ENCODE results near the gene MPC2.

MPC2 gene

DNA sequence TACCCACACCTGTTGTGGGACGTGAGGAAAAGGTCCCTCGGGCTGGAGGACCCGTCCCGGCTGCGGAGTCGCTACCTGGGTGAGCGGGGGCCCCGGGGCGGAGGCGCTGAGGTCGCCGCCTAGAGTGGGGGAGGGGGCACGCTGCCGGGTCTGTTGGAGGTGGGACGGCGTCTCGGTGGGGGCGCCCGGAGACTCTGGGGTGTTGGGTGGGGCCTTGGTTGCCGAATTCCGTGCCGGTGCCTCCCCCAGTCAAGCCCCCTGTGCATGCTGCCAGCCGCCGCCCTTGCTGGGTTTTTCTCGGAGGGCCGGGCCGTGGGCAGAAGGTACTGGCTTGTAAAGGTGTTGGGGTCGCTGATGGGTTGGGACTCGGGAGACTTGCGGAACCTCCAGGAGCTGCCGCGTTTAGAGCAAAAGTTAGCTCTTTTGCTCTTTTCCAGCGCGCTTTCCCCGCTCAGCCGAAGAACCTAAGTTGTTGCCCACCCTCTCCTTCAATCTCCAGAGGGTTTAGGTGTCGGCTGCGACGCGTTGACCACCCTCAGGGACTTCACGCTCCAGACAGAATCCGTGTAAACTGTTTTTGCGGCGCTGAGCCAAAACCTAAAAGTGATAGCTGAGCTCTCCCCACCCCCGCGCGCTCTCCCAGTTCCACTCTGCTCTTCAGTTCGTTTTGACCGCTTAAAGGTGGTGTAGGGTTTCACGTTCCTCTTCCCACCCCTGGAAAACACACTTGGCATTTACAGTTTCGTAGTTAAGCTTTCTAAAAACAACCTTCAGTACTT lies at the start of gene MPC2:
Gene MPC2, minus strand, starts transcription at position 143 of the 779 bp plus-strand sequence. CDS start 1,231 bp downstream, outside the sequence.
- peak; percentile 68 for DNase-seq

DNA sequence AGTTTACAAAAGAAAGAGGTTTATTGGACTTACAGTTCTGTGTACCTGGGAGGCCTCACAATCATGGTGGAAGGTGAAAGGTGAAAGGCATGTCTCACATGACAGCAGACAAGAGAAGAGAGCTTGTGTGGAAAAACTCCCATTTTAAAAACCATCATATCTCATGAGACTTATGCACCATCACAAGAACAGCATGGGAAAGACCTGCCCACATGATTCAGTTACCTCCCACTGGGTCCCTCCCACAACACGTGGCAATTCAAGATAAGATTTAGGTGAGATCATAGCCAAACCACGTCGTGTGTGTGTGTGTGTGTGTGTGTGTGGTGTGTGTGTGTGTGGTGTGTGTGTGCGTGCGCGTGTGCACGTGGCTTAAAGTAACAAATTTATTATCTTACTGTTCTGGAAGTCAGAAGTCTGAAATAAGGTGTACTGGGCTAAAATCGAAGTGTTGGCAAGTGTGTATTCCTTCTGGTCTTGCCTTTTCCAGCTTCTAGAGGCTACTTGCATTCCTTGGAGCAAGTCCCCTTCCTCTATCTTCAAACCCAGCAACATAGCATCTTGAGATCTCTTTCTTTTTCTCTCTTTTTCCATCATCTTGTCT lies 48.1 kb upstream of the MPC2 start:
- DNase-seq: peak; percentile 11

DNA sequence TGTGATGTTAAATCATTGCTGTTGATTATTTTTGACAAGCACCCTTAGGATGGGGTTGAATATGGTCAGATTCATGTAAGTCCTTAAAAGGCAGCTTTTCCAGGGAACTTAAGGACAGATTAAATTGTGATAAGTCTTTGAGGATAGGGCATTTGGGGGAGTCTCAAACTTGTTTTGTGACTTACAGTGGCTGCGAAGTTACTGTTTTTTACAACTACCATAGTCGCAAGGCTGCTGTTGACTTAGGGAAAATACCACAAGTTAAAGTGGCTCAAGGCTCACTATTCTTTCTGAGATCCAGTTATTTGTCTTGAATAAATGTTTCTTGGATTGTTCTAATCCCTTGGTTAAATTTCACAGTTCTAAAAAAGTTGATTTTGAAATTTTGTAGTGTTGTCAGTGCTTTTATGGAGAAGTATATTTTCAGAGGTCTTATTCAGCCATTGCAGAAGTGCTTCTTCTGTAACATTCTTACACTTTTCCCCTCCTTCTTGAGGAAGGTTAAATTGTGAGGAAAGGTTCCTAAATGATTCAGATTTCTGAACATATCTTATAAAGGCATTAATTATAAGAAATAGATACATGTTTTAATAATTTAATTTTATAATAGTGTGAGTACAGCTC lies 47.0 kb upstream of the MPC2 start:
- DNase-seq: no peak

DNA sequence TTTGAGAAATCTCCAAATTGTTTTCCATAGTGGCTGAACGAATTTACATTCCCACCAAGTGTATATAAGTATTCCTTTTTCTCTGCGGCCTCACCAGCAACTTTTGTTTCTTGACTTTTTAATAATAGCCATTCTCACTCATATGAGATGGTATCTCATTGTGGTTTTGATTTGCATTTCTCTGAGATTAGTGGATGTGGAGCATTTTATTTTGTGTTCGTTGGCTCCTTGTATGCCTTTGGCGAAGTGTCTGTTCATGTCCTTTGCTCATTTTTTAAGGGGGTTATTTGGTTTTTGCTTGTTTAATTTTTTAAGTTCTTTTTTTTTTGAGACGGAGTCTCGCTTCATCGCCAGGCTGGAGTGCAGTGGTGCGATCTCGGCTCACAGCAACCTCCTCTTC lies 45.1 kb upstream of the MPC2 start:
- no peak for DNase-seq

DNA sequence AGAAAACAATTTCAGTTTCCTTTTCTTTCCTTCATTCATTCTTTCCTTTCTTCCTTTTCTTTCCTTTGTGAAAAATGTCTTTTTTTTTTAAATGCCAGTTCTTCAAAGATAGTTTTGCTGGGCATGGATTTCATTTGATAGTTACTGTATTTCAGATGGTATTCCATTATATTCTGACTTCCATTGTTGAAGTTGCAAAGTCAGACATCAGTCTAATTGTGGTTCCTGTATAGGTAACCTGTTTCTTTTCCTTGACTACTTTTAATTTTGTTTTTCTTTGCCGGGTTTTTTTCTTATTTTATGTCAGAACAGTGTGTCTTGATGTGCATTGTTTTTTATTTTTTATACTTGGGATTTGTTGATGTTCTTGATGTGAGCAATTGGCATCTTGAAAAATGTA lies 40.4 kb upstream of the MPC2 start:
- no peak for DNase-seq

DNA sequence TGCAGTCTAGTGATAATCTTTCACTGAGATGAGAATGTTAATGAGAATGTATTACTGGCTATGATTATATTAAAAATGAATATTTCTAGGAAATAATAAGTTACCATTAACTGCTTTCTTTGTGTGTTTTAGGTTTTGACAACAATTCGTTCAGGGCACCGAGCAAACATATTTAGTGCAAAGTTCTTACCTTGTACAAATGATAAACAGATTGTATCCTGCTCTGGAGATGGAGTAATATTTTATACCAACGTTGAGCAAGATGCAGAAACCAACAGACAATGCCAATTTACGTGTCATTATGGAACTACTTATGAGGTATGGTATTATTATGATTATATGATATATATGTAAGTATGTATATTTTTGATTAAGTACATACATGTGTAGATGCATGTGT lies 37.8 kb upstream of the MPC2 start:
- DNase-seq: no peak

DNA sequence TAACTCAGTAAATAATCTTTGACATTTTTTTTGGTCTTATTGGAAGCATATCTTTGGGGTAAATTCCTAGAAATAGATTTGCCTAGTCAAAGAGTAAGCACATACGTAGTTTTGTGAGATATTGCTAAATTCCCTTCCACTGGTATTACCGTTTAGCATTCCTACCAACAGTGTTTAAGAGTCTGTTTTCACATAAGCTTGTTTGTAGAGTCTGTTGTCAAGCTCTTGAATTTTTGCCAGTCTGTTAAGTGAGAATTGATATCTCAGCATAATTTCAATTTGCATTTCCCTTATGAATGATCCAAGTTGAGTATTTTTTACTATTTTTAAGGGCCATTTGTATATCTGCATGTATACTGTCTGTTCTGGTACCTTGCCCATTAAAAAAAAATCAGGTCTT lies 37.0 kb upstream of the MPC2 start:
- no peak for DNase-seq

DNA sequence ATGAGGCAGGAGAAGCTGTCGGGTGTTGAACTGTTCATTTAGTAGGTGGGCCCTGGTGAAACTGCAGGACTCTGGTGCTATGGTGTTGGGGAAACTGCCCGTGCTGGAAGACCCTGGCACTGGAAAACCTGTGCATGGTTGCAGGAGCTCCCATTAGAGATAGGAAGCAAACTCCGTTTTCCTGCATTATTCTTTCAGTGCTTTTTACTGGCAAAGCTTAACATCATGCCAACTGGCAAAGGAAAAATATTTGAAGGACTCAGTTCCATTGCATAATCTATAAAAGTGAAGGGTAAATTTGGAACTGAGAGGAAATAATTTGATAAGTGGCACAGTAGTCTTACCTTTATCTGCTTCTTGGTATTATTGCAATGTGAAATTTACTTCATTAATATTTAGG lies 31.7 kb upstream of the MPC2 start:
- DNase-seq: no peak

DNA sequence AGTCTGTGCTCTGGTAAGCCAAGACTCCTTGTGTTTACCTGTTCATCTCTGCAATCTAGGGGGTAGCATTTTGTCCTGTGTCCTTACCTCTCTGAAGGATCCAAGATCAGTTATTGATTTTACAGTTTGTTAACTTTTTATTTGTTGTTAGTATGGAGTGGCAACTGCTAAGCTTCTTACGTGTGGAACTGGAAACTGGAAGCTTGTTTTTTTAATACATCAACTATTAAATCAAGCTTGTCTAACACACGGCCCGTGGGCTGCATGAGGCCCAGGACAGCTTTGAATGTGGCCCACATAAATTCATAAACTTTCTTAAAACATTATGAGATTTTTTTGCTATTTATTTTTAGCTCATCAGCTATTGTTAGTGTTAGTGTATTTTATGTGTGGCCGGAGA lies 29.2 kb upstream of the MPC2 start:
- no peak for DNase-seq

DNA sequence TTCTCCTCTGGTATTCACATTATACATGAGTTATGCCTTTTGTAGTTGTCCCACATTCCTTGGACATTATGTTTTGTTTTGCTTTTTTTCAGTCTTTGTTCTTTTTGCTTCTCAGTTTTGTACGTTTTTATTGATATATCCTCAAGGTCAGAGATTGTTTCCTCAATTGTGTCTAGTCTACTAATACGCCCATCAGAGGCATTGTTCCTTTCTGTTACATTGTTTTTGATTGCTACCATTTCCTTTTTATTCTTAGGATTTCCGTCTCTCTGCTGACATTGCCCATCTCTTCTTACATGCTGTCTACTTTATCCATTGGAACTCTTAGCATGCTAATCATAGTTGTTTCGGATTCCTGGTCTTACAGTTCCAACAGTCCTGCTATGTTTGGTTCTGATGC lies 27.8 kb upstream of the MPC2 start:
- DNase-seq: no peak

DNA sequence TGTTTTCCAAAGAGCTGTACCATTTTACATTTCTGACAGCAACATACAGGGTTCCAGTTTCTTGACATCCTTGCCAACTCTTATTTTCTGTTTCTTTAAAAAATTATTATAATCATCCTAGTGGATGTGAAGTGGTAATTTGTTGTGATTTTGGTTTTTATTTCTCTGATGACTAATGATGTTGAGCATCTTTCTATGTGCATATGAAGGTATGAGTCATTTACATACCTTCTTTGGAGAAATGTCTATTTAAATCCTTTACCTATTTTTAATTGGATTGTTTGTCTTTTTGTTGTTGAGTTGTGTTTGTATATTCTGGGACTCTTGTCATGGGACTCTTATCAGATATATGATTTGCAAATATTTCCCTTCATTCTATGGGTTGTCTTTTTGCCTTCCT lies 20.8 kb upstream of the MPC2 start:
- DNase-seq: no peak

DNA sequence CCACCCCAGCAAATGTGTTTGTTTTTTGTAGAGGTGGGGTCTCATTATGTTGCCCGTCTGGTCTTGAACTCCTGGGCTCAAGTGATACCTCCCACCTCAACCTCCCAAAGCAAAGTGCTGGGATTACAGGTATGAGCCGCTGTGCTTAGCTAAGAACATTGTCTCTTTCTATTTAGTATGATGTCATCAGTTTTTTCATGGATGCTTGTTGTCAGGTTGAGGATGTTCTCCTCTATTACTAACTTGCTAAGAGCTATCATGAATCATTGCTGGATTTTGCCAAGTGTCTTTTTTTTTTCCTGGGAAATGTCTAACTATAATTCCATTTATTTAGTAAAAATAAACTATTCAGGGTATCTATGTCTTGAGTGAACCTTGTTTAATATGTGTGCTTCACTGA lies 19.0 kb upstream of the MPC2 start:
- DNase-seq: no peak

DNA sequence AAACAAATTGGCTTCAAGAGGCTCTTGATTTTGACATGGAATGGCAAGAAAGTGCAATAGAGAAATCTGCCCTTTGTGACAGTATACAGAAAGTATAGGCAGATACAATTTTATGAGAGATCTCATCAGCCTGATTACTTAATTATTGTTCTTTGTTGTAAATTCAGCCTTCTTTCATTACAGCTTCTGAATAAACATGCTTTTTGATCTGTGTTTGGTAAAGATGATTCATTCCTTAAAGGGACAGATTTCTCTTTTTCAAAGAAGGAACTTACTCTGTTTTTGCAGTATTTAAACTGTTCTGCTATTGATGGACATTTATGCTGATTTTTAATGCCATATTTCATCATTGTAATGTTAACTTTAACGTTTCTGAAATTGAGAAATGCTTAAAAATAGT lies 13.7 kb upstream of the MPC2 start:
- DNase-seq: no peak

DNA sequence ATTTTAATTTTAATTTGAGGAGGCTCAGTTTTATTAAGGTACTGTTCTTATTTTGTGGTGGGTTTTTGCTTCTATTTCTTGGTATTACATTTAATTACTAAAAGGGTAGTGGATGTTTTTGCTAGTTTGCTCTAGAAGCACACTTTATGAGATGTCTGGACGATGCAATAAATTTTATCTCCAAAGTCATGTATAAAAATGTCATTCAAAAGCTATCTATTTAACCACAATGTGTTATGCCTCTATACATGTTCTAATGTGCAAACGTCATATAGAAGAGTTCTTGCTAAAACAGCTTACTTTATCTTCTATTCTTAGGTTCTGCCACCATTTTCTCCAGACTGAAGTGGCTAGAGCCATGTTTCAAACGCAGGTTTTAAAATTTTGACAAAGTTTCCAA lies 12.9 kb upstream of the MPC2 start:
- DNase-seq: no peak

DNA sequence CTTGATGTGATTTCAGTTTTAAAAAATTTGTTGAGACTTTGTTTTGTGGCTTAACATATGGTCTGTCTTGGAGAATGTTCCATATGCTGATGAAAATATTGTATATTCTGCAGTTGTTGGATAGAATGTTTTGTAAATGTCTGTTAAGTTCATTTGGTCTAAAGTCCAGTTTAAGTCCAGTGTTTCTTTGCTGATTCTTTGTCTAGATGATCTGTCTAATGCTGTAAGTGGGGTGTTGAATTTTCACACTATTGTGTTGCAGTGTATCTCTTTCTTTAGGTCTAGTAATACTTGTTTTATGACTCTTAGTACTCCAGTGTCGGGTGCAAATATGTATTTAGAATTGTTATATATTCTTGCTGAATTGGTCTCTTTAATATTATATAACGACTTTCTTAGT lies 10.9 kb upstream of the MPC2 start:
- no peak for DNase-seq

DNA sequence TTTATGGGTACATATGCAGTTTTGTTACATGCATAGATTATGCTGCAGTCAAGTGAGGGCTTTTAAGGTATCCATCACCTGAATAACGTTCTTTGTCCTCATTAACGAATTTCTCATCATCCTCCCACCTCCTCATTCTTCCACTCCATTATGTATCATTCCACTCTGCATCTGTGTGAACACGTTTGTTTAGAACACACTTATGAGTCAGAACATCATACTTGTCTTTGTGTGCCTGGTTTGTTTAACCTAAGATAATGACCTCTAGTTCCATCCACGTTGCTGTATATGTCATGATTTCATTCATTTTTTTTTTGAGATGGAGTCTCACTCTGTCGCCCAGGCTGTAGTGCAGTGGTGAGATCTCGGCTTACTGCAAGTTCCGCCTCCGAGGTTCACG lies 6.7 kb upstream of the MPC2 start:
- no peak for DNase-seq

DNA sequence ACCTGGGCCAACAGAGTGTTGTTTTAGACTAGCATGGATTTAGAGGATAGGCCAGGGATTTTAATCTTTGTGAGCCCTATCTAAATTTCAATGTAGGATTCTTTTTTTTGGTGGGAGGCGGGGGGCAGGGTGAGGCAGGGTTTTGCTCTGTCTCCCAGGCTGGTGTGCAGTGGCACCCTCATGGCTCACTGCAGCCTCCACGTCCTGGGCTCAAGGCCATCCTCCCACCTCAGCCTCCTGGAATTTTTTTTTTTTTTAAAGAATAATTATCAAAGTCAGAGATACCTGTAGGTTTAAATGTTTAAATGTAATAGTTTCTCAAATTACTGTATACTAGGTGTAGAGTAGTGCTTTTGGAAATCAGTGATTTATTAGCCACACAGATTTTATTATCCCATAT lies 3.4 kb upstream of the MPC2 start:
- DNase-seq: no peak

DNA sequence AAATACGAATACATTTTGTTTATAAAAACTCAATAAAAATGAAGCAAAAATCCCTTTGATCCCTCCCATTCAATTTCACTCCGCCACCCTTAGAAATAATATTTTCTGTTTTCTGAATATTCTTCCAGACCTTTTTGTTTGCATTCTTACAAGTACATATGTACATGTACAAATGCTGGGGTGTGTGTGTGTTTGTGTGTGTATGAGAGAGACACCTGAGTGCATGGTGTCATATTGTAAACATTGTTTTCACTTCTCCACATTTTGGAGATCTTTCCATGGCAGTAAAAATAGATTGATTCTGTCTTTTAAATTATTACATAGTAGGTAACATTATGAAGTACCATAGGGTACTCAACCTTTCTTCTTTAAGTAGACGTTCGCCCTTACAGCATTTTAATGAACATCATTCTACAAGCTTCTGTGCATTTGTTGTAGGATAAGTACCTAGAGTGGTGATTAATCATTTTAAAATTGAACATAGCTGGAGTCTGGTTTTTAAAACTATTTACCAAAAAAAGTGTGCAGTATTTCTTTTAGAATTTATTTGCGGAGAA lies 1.3 kb upstream of the MPC2 start:
- no peak for DNase-seq

DNA sequence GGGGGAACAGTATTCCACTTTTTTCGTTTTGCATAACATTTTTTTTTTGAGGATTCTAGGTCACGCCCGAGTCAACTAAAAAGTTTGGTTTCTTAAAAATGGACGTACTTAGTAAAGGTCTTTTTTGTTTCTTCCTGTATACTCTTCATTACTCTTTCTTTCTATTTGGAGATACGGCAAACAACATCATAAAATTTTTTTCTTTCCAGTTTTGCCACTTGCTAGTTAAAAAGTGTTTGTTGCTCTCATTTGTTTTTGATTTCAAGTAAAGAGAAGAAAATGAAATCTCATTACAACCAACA lies 788 bp upstream of the MPC2 start:
- DNase-seq: no peak

DNA sequence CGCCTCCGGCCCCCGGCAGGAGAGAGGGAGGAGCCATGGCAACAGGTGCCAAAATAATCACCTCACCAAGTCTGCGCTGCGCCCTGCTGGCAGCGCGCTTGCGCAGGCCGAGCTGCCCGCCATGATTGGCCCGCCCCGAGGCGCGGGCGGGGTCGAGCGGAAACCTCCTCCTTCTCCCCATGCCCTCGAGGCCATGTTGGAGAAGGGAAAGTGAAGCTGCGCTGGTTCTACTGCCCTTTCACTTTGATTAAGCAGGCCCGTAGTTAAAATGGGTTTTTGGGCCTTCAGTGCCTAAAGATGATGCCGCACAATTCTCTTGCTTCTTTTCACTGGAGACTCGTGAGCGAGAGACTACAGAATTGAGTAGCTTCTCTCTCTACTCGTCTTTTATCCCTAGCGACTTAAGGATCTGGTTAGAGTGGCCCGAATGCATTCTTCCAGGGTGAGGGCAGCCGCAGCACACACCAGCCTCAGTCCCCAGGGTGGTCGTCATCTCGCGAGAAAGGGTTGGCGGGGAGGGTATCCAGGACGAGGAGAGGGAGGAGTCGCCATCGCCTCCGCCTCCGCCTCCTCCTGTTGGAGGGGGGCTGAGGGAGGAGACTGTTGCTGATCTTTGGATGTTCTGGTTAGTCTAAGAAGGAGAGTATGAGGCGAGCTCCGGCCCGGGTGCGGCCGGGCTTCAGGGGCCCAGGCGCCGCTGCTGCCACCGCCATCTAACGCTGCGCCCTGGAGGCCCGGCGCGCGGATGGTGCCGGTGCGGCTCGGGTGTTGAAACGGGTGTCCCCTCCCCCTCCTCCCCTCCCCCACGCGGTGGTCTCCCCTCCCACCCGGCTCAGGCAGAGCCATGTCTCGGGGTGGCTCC lies 573 bp downstream of the MPC2 start, which contains the start of gene DCAF6:
Gene DCAF6, plus strand, starts transcription at position 616 of the 862 bp plus-strand sequence. Its CDS starts 229 bp downstream, at position 845.
- peak; percentile 95 for DNase-seq

DNA sequence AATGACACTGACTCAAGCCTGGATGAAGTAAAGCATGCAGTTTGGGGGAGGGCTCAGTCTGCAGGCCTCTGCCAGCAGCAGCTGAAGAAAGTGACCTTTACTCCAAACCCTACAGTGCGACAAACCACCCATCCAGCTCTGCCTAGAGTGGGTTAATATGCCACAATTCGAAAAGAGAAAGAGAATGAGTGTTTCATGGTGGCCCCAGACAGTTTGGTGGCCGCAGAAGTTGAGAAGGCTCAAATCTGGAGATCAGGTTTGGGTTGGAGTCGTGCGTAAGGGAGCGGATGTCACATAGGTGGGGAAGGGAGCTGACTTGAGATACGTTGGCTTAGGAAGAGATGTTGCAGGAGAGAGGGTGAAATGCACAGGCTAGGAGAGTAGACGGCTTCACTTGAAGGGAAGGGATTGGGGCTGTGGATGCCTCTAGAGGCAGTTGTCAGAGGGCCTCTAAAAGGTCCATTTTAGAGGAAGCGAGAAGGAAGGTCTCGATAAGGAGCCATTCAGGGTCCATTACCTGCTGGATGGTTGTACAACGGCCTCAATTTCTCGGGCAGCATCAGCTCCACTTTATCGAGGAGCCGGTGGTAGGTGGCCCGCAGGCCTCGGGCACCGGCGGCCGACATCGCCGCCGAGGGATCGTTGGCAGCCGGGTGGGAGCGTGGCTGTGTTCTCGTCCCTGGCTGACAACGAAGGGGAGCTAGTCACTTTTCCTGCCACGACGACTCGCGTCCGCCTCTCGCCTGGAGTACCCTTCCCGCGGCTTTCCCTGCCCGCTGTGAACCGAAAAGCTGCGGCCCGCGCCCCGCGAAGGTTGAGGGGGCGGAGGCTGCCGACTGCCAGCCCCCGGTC lies 1.4 kb downstream of the MPC2 start:
- DNase-seq: peak; percentile 10
